ENCODE results near the gene SLC22A23.

The SLC22A23 gene

DNA sequence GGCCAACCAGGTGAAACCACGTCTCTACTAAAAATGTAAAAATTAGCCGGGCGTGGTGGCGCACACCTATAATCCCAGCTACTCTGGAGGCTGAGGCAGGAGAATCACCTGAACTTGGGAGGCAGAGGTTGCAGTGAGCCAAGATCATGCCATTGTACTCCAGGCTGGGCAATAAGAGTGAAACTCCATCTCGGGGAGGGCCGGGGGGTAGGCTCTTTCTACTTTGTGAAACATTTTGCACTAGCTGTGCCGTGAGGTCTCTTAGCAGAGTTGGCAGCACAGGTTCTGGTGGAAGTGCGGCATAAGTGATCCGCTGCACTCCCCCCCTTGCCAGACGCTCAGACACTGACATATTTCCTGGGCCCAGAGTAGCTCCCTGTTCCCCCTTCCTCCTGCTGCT is 173.6 kb downstream of the SLC22A23 start:
- DNase-seq (ENCODE audit: low spot score): no peak

DNA sequence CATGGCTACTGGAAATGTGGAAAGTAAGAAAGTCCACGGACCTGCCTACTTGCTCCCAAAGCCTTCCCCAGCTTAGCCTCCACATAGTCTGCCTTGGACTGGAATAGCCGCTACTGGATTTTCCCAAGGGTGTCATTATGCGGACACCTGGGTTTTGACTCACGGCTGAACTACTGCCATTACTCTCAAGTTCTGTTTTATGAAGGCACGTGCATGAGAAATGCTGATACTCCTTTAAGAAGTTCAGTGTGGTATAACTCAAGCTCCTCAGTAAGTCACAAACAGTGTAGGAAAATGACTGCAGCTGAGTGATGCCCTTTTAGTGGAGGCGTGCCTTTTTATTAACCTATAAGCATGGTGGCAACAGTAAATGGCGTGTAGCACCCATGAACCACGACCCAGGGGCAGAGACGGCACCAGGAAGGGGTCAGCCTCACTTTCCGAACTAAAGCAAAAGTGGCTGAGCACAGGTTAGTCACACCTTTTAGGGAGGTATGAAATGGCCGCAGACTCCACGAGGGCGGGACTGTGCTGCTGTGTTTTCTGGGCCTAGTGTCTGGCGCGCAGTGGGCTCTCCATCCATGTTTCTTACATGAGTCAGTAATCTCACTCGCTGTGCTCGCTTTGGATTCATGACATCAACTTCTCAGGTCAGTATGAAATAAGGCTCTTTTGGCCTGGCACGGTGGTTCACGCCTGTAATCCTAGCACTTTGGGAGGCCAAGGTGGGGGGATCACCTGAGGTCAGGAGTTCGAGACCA is 174.2 kb downstream of the SLC22A23 start:
- DNase-seq (ENCODE audit: low spot score): no peak

DNA sequence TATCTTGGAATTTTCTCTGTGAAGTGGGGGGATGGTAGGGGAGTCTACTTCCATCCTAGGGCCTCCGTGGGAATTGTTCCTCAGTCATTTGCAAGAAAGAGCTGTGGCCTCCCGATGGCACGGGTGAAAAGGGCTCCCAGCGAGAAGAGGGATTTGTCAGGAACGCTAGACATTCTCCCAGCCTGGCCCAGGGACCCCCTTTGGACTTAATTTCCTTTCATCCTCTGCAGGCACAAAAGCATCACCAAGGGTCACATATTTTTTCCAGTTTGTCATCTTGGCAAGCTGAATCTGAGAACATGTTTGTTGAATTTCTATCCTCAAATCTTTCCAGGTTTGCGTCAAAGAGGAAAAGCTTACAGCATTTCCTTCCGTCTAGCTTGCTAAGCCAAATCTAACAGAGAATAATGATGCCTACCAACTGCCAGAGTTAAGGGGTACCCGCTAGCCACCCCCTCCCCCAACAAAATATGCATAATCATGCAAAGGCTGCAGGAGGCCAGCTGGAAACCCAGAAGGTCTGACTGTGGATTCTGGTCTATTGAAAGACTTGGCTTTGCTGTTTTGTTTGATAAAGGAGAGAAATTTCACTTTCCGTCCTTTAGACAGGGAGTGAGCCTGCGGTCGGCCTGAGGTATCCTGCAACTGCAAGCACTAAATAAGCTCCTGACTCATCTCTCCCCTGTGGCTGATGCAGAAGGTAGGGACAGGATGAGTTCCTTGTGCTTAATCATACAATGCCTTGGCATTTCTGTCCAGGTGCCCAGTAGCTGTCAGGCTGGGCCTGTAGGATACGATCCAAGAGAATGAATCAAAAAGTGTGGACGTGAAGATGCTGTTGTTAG is 175.0 kb downstream of the SLC22A23 start:
- no peak for DNase-seq (ENCODE audit: low spot score)

DNA sequence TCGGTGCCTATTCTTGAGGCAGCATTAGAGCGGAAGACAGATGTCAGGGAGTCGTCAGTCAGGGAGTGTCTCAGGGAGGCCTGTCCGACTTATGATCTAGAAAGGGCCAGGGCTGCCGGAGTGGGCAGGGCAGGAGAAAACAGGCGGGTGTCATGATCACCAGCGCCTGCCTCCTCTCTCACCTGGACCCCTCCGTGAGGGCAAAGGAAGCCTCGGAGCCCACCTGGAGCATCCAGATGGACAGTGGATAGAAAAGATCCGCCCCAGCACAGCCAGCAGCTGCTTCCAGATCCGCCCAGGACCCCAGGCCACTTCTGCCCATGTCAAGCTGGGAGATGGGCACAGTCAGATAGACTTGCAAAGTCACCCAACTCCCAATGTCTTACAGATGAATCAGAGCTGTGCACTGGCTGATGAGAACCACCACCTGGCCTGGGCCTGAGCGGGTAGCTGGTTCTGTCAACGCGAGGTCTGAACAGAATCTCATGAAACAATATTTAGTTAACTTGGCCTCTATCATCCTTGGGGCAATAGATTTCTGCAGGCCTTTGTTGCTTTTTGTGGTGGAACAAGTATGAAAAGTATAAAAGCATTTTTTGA is 175.9 kb downstream of the SLC22A23 start:
- no peak for DNase-seq (ENCODE audit: low spot score)

DNA sequence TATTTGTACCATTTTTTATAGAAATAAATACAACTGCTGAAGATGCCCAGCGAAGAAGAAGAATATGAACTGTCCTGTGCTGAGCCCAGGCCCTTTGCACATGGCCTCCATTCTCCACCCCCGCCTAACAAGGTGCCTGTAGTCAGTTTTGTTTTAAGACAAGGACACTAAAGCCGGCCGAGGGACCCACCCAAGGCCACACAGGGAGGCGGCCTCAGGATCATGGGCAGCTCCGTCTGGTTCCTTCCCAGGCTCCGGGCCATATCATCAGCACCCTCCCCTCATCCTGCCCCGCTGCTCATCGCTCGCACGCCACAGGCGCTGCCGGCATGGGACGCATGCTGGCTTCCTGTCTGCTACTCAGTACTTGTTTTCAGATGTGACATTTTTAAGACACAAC is 176.8 kb downstream of the SLC22A23 start:
- DNase-seq (ENCODE audit: low spot score): no peak

DNA sequence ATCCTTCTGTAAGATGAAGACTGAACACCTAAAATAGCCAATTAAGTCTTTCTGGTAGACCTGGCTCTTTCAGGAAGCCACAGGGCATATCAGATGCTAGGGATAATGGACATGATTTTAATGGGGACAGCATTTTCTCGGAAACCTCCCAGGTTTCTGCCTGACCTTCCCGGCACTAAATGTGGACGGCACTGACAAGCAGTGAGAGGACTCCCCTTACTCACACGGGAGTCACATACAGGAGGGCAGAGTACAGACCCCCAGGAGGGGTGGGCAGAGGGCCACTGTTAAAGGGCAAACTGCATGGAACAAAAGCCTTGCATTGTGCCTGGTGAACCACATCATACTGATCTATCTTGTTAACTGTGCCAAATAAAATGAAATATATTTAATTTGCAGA is 178.2 kb downstream of the SLC22A23 start:
- DNase-seq (ENCODE audit: low spot score): no peak

DNA sequence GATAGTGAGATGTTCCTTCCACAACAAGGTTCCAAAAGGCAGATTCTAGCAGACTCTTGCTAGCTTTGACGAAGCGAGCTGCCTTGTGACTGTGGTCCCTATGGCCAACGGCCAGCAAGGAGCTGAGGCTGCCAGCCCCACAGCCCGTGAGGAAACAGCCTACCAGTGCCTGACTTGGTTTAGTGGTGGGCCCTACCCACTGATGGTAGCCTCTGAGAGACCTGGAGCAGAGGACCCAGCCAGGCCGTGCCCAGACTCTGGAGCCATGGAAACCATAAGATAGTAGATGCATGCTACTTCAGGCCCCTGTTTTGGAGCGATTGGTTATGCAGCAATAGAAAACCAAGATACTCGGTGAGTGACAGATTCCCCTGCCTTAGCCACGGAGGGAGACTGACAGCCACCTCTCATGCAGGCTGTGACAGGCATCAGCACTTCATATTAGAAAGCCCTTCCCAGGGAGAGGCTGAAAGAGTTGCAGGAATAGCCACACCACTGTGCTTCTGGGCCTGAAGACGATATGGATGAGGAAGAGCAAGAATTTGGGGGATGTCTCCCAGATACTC is 178.9 kb downstream of the SLC22A23 start:
- DNase-seq (ENCODE audit: low spot score): no peak

DNA sequence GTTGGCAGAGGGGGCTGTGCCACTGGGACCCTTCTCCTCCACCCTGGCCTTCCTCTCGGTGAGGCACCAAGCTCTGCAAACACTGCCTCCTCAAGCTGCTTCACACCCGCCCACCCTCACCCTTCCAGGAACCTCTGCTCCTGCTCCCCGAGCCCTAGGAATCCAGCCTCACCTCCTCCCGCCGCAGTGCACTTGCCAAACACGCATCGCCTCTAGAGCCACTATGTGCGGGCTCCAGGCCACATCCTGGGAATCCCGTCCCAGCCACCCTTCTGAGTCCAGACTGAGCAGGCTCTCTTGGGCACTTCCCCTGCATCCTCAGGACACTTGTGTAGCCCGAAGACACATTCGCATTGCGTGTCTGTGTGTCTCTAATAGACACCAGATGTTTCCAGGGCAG is 179.6 kb downstream of the SLC22A23 start:
- DNase-seq (ENCODE audit: low spot score): no peak

DNA sequence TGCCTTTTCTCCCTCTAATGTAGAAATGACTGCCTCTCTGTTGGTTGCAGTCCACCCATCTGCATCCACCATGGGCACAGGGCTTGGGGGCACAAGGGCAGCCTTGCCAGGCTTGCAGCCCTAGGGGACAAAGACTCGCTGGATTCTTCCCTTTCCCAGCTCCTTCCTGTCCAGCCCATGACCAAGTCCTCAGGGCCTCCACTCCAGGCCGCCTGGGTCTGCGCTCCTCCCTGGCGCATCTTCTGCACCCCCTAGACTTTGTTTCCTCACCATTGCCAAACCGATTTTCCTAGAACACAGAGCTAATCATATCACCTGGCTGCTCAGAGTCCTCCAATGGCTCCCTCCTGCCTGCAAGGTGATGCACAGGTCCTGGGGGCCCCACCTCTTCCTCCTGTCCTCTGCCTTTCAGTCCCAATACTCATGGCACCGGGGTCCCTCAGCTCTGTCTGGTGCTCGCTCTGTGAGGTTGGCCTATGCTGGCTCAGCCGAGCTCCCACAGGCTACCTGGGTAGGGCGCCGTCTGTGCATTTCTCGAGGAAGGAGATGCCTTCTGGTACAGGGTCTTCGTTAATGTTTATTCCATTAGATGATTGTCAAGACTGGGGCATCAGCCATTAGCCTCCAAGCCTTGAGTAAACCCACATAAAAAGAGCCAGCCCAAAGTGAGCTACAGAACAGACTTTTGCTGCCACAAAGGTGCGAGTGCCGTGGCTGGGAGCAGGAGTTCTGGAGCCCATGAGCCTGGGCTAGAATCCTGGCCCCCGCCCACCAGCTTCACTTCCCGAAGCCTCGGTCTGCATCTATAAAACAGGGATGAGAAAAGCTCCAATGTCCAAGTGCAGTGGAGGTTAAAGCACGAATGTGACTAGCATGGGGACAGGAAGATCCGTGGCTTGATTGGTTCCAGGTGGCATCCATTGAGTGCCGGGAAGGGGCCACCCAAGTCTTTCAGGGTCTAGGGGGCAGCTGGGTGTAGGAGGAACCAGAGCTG is 180.4 kb downstream of the SLC22A23 start:
- no peak for DNase-seq (ENCODE audit: low spot score)

DNA sequence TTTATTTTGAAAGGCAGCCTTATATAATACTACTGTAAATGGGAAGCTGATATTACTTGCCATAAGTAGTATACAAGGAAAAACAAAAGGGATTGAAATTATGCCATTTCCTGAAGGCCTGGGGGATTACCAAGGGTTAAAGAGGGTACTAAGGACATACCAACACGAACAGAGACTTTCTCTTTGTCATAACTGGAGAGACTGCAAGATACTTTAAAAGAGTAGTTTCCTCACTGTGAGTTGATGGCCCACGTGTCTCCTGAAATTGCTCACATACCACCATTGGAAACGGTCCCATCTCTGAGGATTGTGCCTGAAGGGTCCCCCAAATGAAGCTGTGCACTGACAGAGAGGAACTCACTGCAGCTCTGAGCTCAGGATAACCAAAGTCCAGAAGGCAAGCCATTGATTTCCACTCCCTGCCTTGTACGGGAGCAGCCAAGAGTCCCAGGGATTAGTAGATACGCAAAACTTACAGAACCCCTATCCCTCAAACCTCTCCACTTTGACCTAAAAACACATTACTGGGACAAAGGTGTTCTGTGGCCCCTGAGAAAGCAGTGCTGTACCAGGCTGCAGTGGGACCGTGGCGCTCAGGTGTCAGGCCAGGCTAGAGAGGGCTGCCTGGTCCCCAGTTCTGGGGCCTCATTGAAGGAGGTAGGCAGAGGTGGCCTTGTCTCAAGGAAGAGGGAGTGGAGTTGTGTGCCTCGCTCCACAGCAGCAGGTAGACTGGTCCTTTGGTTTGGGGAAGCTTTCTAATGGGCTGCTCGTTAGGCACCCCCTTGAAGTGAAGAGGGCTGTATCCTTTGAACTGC is 182.9 kb downstream of the SLC22A23 start:
- DNase-seq (ENCODE audit: low spot score): no peak

DNA sequence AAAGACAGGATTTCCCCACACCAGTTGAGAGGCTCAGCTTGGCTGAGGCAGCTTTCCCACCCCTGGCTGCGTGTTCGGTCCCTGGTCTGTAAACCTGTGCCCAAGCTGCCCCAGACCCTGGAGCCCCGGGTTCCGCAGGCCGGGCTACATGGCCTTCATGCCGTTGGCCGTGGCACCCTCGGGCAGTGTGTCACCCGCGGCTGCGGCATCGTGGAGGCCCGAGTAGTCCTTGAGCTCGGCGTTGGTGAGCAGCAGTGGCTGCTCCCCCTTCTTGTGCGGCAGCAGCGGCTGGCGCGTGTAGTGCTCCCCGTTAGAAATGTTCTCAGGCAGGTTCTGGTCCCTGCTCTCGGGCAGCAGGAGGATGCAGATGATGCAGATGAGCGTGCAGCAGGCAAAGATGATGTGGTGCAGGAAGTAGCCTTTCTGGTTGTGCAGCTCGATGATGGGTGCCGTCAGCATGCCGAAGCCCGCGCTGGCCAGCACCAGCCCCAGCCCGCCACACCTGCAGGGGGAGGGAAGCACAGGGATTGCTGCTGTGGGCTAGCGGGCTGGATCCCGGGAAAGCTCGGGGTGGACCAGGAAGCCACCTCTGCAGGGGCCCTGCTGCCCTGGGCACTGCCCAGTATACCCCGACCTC is 183.8 kb downstream of the SLC22A23 start:
- no peak for DNase-seq (ENCODE audit: low spot score)

DNA sequence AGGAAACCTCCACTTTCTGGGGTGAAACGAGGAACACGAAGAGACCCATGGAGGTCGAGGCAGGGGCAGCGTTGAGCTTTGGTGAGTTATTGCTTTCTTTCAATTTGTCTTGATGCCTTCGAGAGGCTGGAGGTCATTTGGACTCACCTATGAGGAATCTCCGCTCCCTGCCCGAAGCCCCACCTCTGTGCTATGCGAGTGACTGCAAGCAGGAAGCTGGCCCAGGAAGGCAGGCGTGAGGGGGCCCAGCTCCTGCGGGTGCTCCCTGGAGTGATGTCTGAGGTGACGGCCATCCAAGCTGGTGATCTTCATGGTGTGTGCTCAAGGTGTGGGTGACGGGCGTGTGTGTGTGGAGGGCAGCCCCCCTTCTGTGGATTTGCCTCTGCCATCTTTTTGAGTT is 185.1 kb downstream of the SLC22A23 start:
- DNase-seq (ENCODE audit: low spot score): no peak

DNA sequence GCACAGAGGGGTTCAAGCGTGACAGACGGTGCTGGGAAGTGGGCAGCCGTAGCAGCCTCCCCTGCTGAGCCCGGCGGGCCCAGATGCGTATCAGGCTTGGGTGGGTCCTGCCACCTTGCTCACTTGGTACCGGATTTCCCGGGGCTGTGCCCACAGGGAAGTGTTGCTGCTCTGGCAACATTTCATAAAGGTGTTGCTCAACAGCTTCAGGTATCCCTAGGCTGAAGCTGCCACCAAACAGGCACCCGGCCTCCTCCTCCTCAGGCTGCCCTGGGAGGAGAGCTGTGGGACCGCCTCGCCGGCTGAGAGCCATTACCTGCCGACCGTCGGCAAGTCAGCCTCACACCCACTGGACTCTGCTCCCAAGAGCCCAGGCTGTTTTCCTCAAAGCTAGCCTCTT is 186.6 kb downstream of the SLC22A23 start:
- DNase-seq (ENCODE audit: low spot score): no peak

DNA sequence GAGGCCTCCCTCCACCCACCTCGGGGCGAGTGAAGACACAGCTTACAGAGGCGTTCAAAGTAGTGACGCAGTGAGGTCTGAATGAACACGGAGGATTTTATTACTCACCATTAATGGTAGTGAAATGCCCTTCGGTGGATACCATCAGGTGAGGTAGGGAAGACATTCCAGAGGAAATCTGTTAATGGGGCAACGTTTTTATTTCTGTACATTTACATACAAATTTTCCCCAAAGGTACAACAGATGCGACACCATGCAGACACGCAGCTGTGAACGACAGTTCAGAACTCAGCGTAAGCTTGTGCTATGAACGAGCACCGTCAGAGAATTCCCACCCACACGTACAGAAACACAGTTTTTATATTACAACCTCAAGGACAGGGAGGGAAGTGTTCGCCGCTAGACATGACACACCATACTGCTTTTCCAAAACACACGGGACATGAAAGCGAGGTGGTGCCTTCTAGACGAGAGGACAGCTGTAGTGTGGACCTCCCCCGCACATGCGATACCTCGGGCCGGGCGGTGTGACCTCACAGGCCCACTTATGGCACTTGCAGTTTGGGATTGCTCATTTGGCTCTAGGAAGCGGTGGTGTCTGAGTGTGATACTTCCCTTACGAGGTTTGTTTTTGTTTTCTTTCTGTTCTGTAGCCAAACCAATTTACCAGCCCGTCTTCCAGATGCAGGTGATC is 187.4 kb downstream of the SLC22A23 start:
- no peak for DNase-seq (ENCODE audit: low spot score)

DNA sequence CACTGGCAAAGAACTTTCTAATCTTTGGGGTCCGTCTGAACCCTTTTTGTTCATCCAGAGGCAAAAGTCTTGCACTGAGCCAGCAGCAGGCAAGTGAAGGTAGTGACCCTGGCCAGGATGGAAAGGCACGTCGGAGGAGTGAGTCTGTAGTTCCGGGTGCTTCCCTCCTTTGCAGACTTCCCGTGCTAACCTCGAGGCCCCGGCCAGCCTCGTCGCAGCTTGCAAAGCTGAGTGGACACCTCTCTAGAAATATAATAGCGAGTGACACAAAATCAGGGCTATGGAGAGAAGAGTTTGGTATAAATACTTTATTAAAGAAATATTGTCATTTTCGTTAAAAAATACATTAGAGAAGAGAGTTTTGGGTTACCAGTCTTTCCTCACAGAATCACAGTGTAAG is 188.2 kb downstream of the SLC22A23 start:
- DNase-seq (ENCODE audit: low spot score): no peak

DNA sequence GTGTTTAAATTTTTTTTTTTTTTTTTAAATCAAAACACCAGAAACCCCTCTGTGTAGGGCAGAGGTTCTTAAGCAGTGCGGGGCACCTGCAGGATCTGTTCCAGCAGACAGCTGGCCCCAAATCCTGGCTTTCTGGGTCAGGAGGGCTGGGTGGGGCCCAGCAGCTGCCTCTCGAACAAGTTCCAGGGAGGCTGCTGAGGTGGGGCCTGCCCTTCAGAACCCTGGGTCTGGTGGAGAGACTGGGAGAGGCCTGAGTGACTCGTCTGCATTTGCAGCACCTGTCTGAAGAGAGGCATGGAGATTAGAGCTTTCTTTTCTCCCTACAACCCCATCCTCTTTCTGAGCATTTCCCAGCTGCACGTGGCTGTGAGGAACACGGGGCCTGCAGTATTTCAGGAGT is 189.7 kb downstream of the SLC22A23 start:
- DNase-seq (ENCODE audit: low spot score): no peak

DNA sequence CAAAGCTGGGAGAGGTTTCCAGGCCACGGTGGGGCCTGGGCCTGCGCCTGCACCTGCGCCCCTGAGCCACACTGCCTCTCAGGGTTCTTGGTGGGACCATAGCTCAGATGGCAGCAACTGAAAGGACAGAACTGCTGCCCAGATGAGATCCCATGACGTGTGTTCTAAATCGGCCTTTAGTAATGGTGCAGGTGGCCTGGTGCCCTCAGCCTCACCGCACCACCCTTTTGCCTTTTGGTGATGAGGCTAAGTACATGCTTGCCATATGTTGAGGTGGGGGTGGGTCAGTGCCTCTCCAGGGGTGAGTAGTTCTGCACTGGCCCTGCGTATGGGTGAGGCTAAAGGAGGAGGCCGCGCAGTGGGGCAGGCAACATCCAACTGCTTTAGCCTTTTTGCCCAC is 190.7 kb downstream of the SLC22A23 start:
- no peak for DNase-seq (ENCODE audit: low spot score)

DNA sequence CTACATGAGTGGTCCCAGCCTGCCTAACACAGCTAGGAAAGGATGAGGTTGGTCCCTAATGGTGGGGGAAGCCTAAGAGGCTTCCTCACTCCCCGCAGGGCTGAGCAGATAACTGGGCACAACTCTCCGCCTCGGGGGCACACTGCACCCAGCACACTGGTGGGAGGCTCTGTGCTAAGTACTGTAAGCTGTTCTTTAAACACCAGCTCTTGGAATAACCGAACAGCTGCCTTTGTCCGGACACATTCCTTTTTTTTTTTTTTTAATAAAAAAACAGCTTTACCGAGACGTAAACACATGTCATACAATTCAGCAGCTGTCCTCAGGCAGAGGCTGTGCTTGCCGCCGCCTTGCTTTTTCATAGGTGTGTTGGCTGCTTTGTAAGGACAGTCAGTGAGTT is 191.2 kb downstream of the SLC22A23 start:
- no peak for DNase-seq (ENCODE audit: low spot score)

DNA sequence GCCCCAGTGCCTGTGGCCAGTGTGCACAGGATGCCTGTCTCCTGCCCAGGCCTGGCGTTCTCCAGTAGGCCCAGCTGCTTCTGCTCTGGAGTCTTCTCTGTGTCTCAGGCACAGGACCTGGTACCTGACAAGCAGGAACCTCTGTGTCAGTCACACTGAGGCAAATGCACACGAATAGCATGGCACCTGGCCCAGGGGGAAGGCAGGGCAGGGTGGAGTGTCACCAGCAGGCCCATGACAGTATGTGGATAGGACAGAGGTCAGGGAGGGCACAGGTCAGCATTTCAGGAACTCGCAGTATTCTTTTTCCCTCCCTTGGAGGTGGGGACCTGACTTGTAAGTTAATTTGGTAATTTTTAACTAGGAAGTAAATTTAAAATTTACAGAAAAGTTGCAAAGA is 192.5 kb downstream of the SLC22A23 start:
- no peak for DNase-seq (ENCODE audit: low spot score)

DNA sequence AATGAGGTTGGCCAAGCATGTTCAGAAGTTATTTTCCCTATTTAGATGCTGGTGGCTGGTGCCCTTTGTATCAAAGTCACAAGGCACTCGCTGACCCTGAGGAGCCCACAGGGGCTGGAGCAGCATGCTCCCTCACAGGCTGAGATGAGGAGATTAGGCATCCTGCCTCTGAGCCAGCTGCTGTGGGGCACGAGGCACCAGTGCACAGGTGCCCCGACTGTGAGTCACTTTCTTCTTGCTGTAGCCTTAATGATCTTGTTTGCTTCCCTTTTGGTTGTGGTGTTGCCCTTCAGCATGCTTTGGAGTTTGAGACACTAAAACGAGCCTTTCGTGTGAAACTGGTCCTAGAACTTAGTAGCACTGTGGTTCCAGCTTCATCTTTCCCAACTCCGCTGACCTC is 193.8 kb downstream of the SLC22A23 start:
- no peak for DNase-seq (ENCODE audit: low spot score)
